K562 (cell line): ENCODE measurements around the gene HTR3C. TPM values are rescaled to one million over a fixed set of nuclear protein-coding genes. Genes with fewer than 3 reads are reported as not detected.

Experiments used
- ARNT ChIP-seq, 2 experiments: fragments of 450-650 bp; IDR thresholded peaks; 2 replicates each; pipeline ENCODE4 v1.6.1; 2016; ENCODE audit warnings: mild to moderate bottlenecking in 1 of 2
- CBFA2T2 ChIP-seq: fragments of 450-650 bp; conservative IDR thresholded peaks from 2 replicates; pipeline ENCODE4 v1.6.1; 2017; ENCODE audit warnings: mild to moderate bottlenecking
- CBFB ChIP-seq: sonication (generic); formaldehyde crosslinking; IDR thresholded peaks from 2 replicates; pipeline ENCODE4 v1.4.0; 2020; ENCODE audit warnings: mild to moderate bottlenecking, missing genetic modification reagents
- CXXC5 ChIP-seq: fragments of 250-450 bp; sonication (Bioruptor Pico); IDR thresholded peaks from 2 replicates; pipeline ENCODE4 v1.8.0; 2022; ENCODE audit warnings: inconsistent platforms, mild to moderate bottlenecking, moderate library complexity
- DDX20 ChIP-seq: fragments of 450-650 bp; IDR thresholded peaks from 2 replicates; pipeline ENCODE4 v1.6.1; 2016; ENCODE audit warnings: missing genetic modification characterization, low read depth, mild to moderate bottlenecking, missing compliant biosample characterization, moderate library complexity
- ELK1 ChIP-seq: sonication (generic); formaldehyde crosslinking; IDR thresholded peaks from 2 replicates; pipeline ENCODE4 v1.8.1; 2022; ENCODE audit warnings: missing genetic modification reagents
- ETS1 ChIP-seq: conservative IDR thresholded peaks from 2 replicates; pipeline ENCODE4 v1.6.1; 2011; ENCODE audit warnings: low read depth, mild to moderate bottlenecking, low read length; ENCODE audit not compliant: control insufficient read depth
- GABPA ChIP-seq: fragments of 200-800 bp; sonication (Bioruptor generic); conservative IDR thresholded peaks from 2 replicates; pipeline ENCODE4 v1.6.1; 2016; ENCODE audit warnings: low read depth, missing genetic modification characterization, missing compliant biosample characterization
- GABPB1 ChIP-seq: sonication (generic); formaldehyde crosslinking; IDR thresholded peaks from 2 replicates; pipeline ENCODE4 v1.8.0; 2022; ENCODE audit warnings: mild to moderate bottlenecking, missing genetic modification reagents
- KLF6 ChIP-seq: fragments of 250-450 bp; sonication (Bioruptor Pico); IDR thresholded peaks from 2 replicates; pipeline ENCODE4 v1.4.0; 2020; ENCODE audit warnings: mild to moderate bottlenecking, moderate library complexity, borderline replicate concordance
- L3MBTL2 ChIP-seq: fragments of 450-650 bp; IDR thresholded peaks from 2 replicates; pipeline ENCODE4 v1.6.1; 2016; ENCODE audit warnings: mild to moderate bottlenecking, moderate library complexity
- NONO ChIP-seq, 2 experiments: fragments of 200-400 bp in 1 of 2; fragments of 450-650 bp in 1 of 2; formaldehyde crosslinking in 1 of 2; IDR thresholded peaks; 2 replicates each; pipeline ENCODE4 v1.6.1; 2017; ENCODE audit warnings: low read depth in 2 of 2, mild to moderate bottlenecking in 2 of 2, moderate library complexity in 2 of 2, low read length in 1 of 2
- NUFIP1 ChIP-seq: fragments of 450-650 bp; IDR thresholded peaks from 2 replicates; pipeline ENCODE4 v1.6.1; 2018; ENCODE audit not compliant: partially characterized antibody
- PTRF ChIP-seq: fragments of 450-650 bp; IDR thresholded peaks from 2 replicates; pipeline ENCODE4 v1.6.1; 2016; ENCODE audit warnings: mild to moderate bottlenecking, missing genetic modification characterization, missing compliant biosample characterization
- RNF2 ChIP-seq: sonication (generic); IDR thresholded peaks from 2 replicates; pipeline ENCODE4 v1.6.1; 2016
- SIX5 ChIP-seq, 2 experiments: IDR thresholded peaks; 2 replicates each; pipeline ENCODE4 v1.6.1; 2011; ENCODE audit warnings: low read length in 2 of 2, borderline replicate concordance in 1 of 2, low read depth in 1 of 2, mild to moderate bottlenecking in 1 of 2, moderate library complexity in 1 of 2; ENCODE audit not compliant: insufficient read depth in 1 of 2
- SNRNP70 ChIP-seq: fragments of 200-400 bp; formaldehyde crosslinking; optimal IDR thresholded peaks from 2 replicates; pipeline ENCODE3; 2017; ENCODE audit warnings: low read depth, low read length
- SP2 ChIP-seq: IDR thresholded peaks from 2 replicates; pipeline ENCODE4 v1.6.1; 2011; ENCODE audit warnings: mild to moderate bottlenecking, low read depth, low read length, moderate library complexity; ENCODE audit not compliant: poor library complexity, severe bottlenecking; ENCODE audit errors: extremely low read depth
- SUPT5H ChIP-seq: fragments of 450-650 bp; IDR thresholded peaks from 2 replicates; pipeline ENCODE4 v1.6.1; 2016
- TEAD4 ChIP-seq, 2 experiments: sonication (generic) in 1 of 2; formaldehyde crosslinking in 1 of 2; IDR thresholded peaks; 2 replicates each; pipeline versions ENCODE4 v1.6.1 to v1.8.0; 2012 to 2022; ENCODE audit warnings: borderline replicate concordance in 1 of 2, inconsistent platforms in 1 of 2, low read length in 1 of 2, mild to moderate bottlenecking in 1 of 2, missing genetic modification reagents in 1 of 2
- ZBTB33 ChIP-seq: sonication (generic); formaldehyde crosslinking; IDR thresholded peaks from 2 replicates; pipeline ENCODE4 v1.8.1; 2023; ENCODE audit warnings: mild to moderate bottlenecking, missing genetic modification reagents
- ZC3H11A ChIP-seq: IDR thresholded peaks from 2 replicates; pipeline ENCODE4 v1.6.1; 2012; ENCODE audit warnings: low read depth, low read length, improper control_type of control experiment
- ZC3H4 ChIP-seq: sonication (generic); formaldehyde crosslinking; IDR thresholded peaks from 2 replicates; pipeline ENCODE4 v1.9.0; 2021; ENCODE audit warnings: missing genetic modification reagents, borderline replicate concordance
- ZNF696 ChIP-seq: fragments of 250-450 bp; sonication (Bioruptor Pico); conservative IDR thresholded peaks from 2 replicates; pipeline ENCODE4 v1.4.0; 2020; ENCODE audit warnings: mild to moderate bottlenecking, moderate library complexity
- ZNF699 ChIP-seq: fragments of 250-450 bp; sonication (Bioruptor Pico); IDR thresholded peaks from 2 replicates; pipeline ENCODE4 v1.8.0; 2021; ENCODE audit warnings: mild to moderate bottlenecking, moderate library complexity; ENCODE audit not compliant: insufficient replicate concordance
- ZNF79 ChIP-seq: fragments of 250-450 bp; sonication (Bioruptor Pico); IDR thresholded peaks from 2 replicates; pipeline ENCODE4 v1.4.0; 2020; ENCODE audit warnings: low read depth, mild to moderate bottlenecking, moderate library complexity
- polyA plus RNA-seq, 8 experiments: library from polyadenylated mRNA; depleted of rRNA in 4 of 8; stranded (reverse) in 5 of 8; unstranded in 3 of 8; fragments of >200 nt; fragmentation: Nextera tagmentation in 2 of 8; fragmentation: Illumina TruSeq in 1 of 8; extraction: Ambion mirVana in 2 of 8; extraction: Trizol in 1 of 8; gene quantifications; 2 replicates each; pipeline versions ENCODE4 v1.2.1 to v1.2.3, GENCODE V29; 2011 to 2014; ENCODE audit warnings: inconsistent platforms in 1 of 8, missing spikeins in 1 of 8
- total RNA-seq, 7 experiments: library from RNA; depleted of rRNA in 6 of 7; stranded (reverse); fragments of >200 nt in 6 of 7; fragmentation: Illumina TruSeq in 2 of 7; extraction: Trizol in 2 of 7; gene quantifications; 2 replicates each; pipeline versions ENCODE4 v1.2.1 to v1.2.3, GENCODE V29; 2011 to 2021; ENCODE audit warnings: low replicate concordance in 1 of 7

HTR3C gene
- total and polyA plus RNA-seq, 9 of the 15 experiments (the other 6 are each of a cell fraction or from before 2014, with no cell fraction given) = 0.04 to 0.06 TPM; not detected in 7

GRCh38 chr3:184085389-184085852 lies 32.6 kb downstream of the HTR3C start (continued):
- TF ChIP-seq ETS1 = no peak
- TF ChIP-seq SP2 = no peak
- TF ChIP-seq ARNT (IDR thresholded peaks at IDR 0.05) = no peak
- no peak for TF ChIP-seq KLF6 (CRISPR knock-in tag)
- TF ChIP-seq L3MBTL2 = no peak
- no peak for TF ChIP-seq ZNF696
- TF ChIP-seq ZNF79 (CRISPR knock-in tag) = no peak
- TF ChIP-seq CBFB (CRISPR knock-in tag) = no peak
- no peak for TF ChIP-seq GABPB1 (CRISPR knock-in tag)
- 0 out of 2 replicates have a peak, but pooled peaks have one; percentile 18 for TF ChIP-seq RNF2
- peak; percentile 51 for TF ChIP-seq CBFA2T2
- no peak for TF ChIP-seq CXXC5 (CRISPR knock-in tag)
- 0 out of 2 replicates have a peak, but pooled peaks have one; percentile 27 for TF ChIP-seq PTRF
- no peak for TF ChIP-seq ZBTB33 (CRISPR knock-in tag)
- TF ChIP-seq NUFIP1 = no peak
- TF ChIP-seq ZNF699 (CRISPR knock-in tag) = no peak
- TF ChIP-seq DDX20 (tag) = 0 out of 2 replicates have a peak, but pooled peaks have one; percentile 12
- TF ChIP-seq NONO (IDR thresholded peaks at IDR 0.05; ENCODE audit: low read depth in 2 of 2, low read length in 1 of 2) = no peak
- TF ChIP-seq SNRNP70 = no peak
- no peak for TF ChIP-seq SIX5 (IDR thresholded peaks at IDR 0.05; ENCODE audit: borderline replicate concordance in 1 of 2, insufficient read depth in 1 of 2, low read depth in 1 of 2, low read length in 2 of 2)
- TF ChIP-seq SUPT5H = no peak
- no peak for TF ChIP-seq ELK1 (CRISPR knock-in tag)
- TF ChIP-seq ZC3H4 (CRISPR knock-in tag) = no peak
- peak; percentile 50; the same call in 1 of the 2 replicates for TF ChIP-seq TEAD4 (IDR thresholded peaks at IDR 0.05; ENCODE audit: low read length)
- TF ChIP-seq TEAD4 (CRISPR knock-in tag; IDR thresholded peaks at IDR 0.05; ENCODE audit: borderline replicate concordance) = no peak
- TF ChIP-seq ZC3H11A = no peak
- peak; percentile 61 for TF ChIP-seq GABPA
